GM08714 (cell line): ENCODE data around the gene U2SURP.
"Not testable (repeated sequence)": the region's sequence is repeated elsewhere in the genome, so short reads cannot be mapped to it uniquely, and the experiment has no call there.

Source experiments
- H3K4me3 ChIP-seq: fragments of 200-500 bp; sonication (Bioruptor generic); 2 replicates; pipeline ENCODE4 v1.5.1; 2014; ENCODE audit warnings: mild to moderate bottlenecking, low read length, inconsistent platforms
- ZNF274 ChIP-seq: IDR thresholded peaks from 2 replicates; pipeline ENCODE4 v1.6.1; 2012; ENCODE audit warnings: mild to moderate bottlenecking, low read depth, low read length

U2SURP gene

GRCh38 chr3:143065364-143065763 lies 64.0 kb downstream of the U2SURP start:
- H3K4me3 ChIP-seq: no peak overlapping the region

GRCh38 chr3:143066033-143066432 lies 64.7 kb downstream of the U2SURP start:
- no peak for TF ChIP-seq ZNF274
- H3K4me3 ChIP-seq: no peak overlapping the region

More at GRCh38 chr3:143065364-143065763, 64.0 kb downstream of the U2SURP start:
- no peak for TF ChIP-seq ZNF274

- no peak overlapping the region for H3K4me3 ChIP-seq
- TF ChIP-seq ZNF274: no peak
These were observed 65.8 kb downstream of the U2SURP start for GRCh38 chr3:143067201-143067600.

- H3K4me3 ChIP-seq: no peak overlapping the region
- TF ChIP-seq ZNF274: no peak
These were observed 66.7 kb downstream of the U2SURP start for GRCh38 chr3:143068059-143068458.

- no peak for TF ChIP-seq ZNF274
- H3K4me3 ChIP-seq: no peak overlapping the region
These were observed 69.7 kb downstream of the U2SURP start for GRCh38 chr3:143070977-143071551.

- no peak for TF ChIP-seq ZNF274
- H3K4me3 ChIP-seq: no peak overlapping the region
These were observed 70.4 kb downstream of the U2SURP start for GRCh38 chr3:143071776-143072175.

GRCh38 chr3:143072298-143073020 lies 71.1 kb downstream of the U2SURP start:
- H3K4me3 ChIP-seq: not testable (repeated sequence)

- H3K4me3 ChIP-seq: not testable (repeated sequence)
These were observed 72.2 kb downstream of the U2SURP start for GRCh38 chr3:143073541-143073940.

GRCh38 chr3:143073983-143074382 lies 72.6 kb downstream of the U2SURP start:
- not testable (repeated sequence) for H3K4me3 ChIP-seq

- no peak for TF ChIP-seq ZNF274
- H3K4me3 ChIP-seq: no peak overlapping the region
These were observed 77.5 kb downstream of the U2SURP start for GRCh38 chr3:143078883-143079282.

GRCh38 chr3:143080196-143080595 lies 78.8 kb downstream of the U2SURP start:
- TF ChIP-seq ZNF274: no peak

GRCh38 chr3:143081365-143081764 lies 80.0 kb downstream of the U2SURP start:
- H3K4me3 ChIP-seq: no peak overlapping the region
- TF ChIP-seq ZNF274: no peak

More at GRCh38 chr3:143080196-143080595, 78.8 kb downstream of the U2SURP start:
- no peak overlapping the region for H3K4me3 ChIP-seq

- peak overlapping the region; percentile 5; the same call in 1 of the 2 replicates for H3K4me3 ChIP-seq
- TF ChIP-seq ZNF274: no peak
These were observed 80.7 kb downstream of the U2SURP start for GRCh38 chr3:143081844-143082778.

- H3K4me3 ChIP-seq: no peak overlapping the region
- no peak for TF ChIP-seq ZNF274
These were observed 82.4 kb downstream of the U2SURP start for GRCh38 chr3:143083781-143084180.
